ENCODE results near the gene ZNF593OS. TPM values are rescaled to one million over a fixed set of nuclear protein-coding genes. Genes with fewer than 3 reads are reported as not detected.

ZNF593OS gene
- total RNA-seq, 4 donors from 2014 or later = not detected

- TF ChIP-seq EP300 (IDR thresholded peaks at IDR 0.05) (no peak), POLR2A (IDR thresholded peaks at IDR 0.05) (no peak)
- TF ChIP-seq, protein P1, sequence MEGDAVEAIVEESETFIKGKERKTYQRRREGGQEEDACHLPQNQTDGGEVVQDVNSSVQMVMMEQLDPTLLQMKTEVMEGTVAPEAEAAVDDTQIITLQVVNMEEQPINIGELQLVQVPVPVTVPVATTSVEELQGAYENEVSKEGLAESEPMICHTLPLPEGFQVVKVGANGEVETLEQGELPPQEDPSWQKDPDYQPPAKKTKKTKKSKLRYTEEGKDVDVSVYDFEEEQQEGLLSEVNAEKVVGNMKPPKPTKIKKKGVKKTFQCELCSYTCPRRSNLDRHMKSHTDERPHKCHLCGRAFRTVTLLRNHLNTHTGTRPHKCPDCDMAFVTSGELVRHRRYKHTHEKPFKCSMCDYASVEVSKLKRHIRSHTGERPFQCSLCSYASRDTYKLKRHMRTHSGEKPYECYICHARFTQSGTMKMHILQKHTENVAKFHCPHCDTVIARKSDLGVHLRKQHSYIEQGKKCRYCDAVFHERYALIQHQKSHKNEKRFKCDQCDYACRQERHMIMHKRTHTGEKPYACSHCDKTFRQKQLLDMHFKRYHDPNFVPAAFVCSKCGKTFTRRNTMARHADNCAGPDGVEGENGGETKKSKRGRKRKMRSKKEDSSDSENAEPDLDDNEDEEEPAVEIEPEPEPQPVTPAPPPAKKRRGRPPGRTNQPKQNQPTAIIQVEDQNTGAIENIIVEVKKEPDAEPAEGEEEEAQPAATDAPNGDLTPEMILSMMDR (IDR thresholded peaks at IDR 0.05) = no peak
- Histone ChIP-seq H3K36me3 (no peaks in the 10 kb centered on the region), H3K27me3 (peaks cover 0 to 58% of the 10 kb centered on the region in 2 donors), H3K27ac (peak overlapping the region in 1 of 4 donors; percentile 17), H3K9me3 (no peaks in the 10 kb centered on the region), H3K4me3 (peak overlapping the region in 1 of 4 donors; percentile 62), H3K4me1 (peaks cover 0 to 30% (median 9%) of the 10 kb centered on the region in 4 donors)
- DNase-seq (ENCODE audit: low spot score in 2 of 2) = no peak
- 56 to 64% methylated on average over 4 of the region's 4 CpGs for WGBS, 2 donors
Observed at GRCh38 chr1:26159743-26160039, 11.9 kb downstream of the ZNF593OS start.

DNA sequence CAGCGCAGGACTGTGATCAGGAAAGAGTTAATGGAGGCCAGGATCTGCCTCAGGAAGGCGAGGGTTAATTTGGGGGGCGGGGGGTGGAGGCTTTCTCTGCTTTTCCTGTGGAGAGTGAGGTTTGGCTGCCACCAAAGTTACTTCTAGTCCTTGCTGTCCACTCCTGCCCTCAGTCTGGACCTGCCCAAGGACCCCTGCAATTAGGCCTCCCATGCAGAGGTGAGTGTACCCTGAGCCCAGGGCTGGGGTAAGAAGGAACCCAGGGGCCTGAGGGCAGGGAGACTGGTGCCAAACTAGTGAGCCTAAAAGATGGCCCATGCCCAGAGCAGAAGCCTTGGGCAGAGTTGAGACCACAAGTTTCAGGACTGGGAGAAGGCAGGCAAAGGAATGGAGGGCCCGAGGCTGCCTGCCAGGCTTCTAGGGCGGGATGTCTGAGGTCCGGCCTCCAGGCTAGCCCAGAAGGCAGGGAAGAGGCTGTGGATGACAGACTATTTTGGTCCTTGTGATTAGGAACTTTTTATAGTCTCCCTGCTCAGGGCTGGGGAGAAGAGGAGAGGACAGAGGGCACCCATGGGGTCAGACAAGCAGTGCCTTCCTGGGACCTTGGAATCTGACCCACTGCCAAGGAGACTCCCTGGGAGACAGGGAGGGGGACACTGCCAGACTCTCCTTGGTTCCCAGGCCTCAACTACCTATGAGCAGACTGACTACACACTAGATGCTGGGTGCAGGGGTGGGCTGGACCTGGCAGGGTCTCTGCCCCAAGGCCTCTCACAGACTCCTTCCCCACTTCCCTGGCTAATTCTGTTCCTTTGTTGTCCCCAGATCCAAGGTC is 12.5 kb downstream of the ZNF593OS start, which contains the start of gene FAM110D:
Gene FAM110D (plus strand): TSS at position 172 of the 835 bp plus-strand sequence. CDS start 2,213 bp downstream, outside the sequence.
- 42 to 46% methylated on average over 6 of the region's 6 CpGs for WGBS, 2 donors
- TF ChIP-seq, protein P1 (IDR thresholded peaks at IDR 0.05) = no peak
- TF ChIP-seq EP300 (IDR thresholded peaks at IDR 0.05) = no peak
- no peak for TF ChIP-seq POLR2A (IDR thresholded peaks at IDR 0.05)
- Histone ChIP-seq H3K27ac (peak within 1 kb of the TSS in 1 of 4 donors; percentile 17), H3K36me3 (no peaks in the 10 kb centered on the region), H3K9me3 (no peaks in the 10 kb centered on the region), H3K4me3 (peak within 1 kb of the TSS in 1 of 4 donors; percentile 62), H3K27me3 (peaks cover 0 to 60% of the 10 kb centered on the region in 2 donors), H3K4me1 (peaks cover 0 to 25% (median 9%) of the 10 kb centered on the region in 4 donors)
- no peak for DNase-seq (ENCODE audit: low spot score in 2 of 2)

DNA sequence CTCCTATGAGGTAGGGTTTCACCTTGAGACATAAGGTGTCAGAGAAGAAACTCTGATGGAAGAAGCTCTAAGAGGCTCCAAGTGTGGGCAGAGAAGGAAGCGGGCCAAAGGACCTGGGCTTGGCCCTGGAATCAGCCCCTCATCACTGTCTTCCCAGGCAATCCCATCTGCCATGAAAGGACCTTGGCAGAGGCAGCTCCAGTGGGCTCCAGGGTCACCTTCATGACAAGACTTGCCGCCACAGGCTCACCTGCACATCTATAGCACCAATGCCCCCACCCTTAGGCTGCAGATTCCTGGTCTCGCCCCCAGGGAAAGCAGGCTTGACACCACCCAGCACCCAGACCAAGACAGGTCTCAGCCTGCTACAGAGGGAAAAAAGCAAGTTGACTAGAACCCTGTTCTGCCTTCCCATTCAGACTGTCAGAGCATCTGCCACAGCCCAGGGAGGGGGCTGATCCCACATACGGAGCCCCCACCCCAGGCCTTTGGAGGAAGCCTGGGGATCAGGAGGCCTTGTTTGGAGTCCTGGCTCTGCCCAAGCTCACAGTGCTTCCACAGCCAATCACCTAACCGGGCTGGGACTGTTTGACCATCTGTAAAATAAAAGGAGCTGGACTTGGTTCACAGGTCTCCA is 13.2 kb downstream of the ZNF593OS start:
- no peak for DNase-seq (ENCODE audit: low spot score in 2 of 2)
- WGBS, 2 donors = 75 to 76% methylated on average over 4 to 5 of the region's 5 CpGs
- TF ChIP-seq, protein P1 (IDR thresholded peaks at IDR 0.05) = no peak
- TF ChIP-seq POLR2A (IDR thresholded peaks at IDR 0.05) = no peak
- TF ChIP-seq EP300 (IDR thresholded peaks at IDR 0.05) = no peak
- no peaks in the 10 kb centered on the region for H3K36me3 ChIP-seq
- peaks cover 0 to 60% of the 10 kb centered on the region in 2 donors for H3K27me3 ChIP-seq
- H3K9me3 ChIP-seq = no peaks in the 10 kb centered on the region
- H3K4me1 ChIP-seq = peaks cover 0 to 19% (median 6%) of the 10 kb centered on the region in 4 donors
- no peak overlapping the region for H3K27ac ChIP-seq
- peak overlapping the region in 1 of 4 donors; percentile 62 for H3K4me3 ChIP-seq

DNA sequence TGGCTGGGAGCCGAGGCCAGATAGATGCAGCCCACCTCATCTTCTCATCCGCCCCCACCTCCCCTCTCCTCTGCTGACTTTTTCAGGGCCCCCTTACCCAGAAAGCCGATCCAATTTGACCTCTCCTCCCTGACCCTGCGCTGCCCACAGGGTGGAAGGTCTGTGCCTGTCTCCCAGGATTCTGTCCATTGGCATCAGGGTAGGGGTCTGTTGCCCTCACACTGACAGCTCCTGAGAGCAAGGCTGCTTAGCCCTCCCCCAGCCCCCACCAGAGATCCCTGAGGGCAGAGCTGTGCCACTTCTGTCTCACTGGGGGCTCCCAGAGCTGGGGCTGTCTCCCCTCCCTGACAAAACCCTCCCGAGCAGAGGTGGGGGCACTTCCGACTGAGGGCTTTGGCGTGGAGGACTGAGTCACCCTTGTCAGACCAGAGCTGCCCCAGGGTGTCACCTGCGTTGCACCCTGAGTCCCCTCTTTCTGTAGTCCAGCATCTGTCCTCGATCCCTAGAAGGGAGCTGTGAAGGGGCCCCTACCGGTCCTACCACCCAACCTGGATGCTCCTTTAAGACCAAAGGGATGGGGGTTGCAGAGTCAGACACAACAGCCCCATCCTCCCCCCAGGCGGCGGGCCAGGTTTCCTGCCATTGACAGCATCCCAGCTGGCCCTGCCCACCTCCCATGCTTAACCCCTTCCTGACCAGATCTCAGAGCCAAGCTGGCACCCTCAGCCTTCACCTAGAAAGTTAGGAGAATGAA is 15.2 kb downstream of the ZNF593OS start:
- no peak for DNase-seq (ENCODE audit: low spot score in 2 of 2)
- Histone ChIP-seq H3K4me3 (peak overlapping the region in 1 of 4 donors; percentile 36), H3K27me3 (peaks cover 0 to 60% of the 10 kb centered on the region in 2 donors), H3K4me1 (peaks cover 0 to 10% (median 4%) of the 10 kb centered on the region in 4 donors), H3K9me3 (no peaks in the 10 kb centered on the region), H3K36me3 (no peaks in the 10 kb centered on the region), H3K27ac (peak overlapping the region in 1 of 4 donors; percentile 66)
- TF ChIP-seq POLR2A (IDR thresholded peaks at IDR 0.05) (no peak), EP300 (IDR thresholded peaks at IDR 0.05) (no peak)
- TF ChIP-seq, protein P1 (IDR thresholded peaks at IDR 0.05) = no peak
- 21 to 27% methylated on average over 11 to 12 of the region's 12 CpGs for WGBS, 2 donors

All from tibial nerve (tissue), 4 donors.